Pancreas (tissue), 10 donors: ENCODE results near the gene CYSLTR2. TPM values are rescaled to one million over a fixed set of nuclear protein-coding genes. Genes with fewer than 3 reads are reported as not detected.

Experiments
- ATAC-seq, 4 donors: fragments of 200-7000 bp; cut with Tn5 transposase; one replicate each; pipeline versions ENCODE4 v1.8.0 to v1.9.1; 2020; ENCODE audit warnings: mild to moderate bottlenecking in 4 of 4, moderate library complexity in 4 of 4
- DNase-seq, 6 donors: peaks; one replicate each; pipeline ENCODE4 v3.0.0-alpha.2; 2020
- FAIRE-seq: peaks from 2 replicates; lab custom pipeline; 2012; peaks lifted over from hg19 to GRCh38; lab: Jason Lieb, UNC
- H3K27ac ChIP-seq, 4 donors: fragments of 200-600 bp; sonication (generic); 1 replicate in 3 of 4; 2 replicates in 1 of 4; pipeline versions ENCODE4 v1.5.0 to v1.8.0; 2020
- H3K27me3 ChIP-seq, 4 donors: fragments of 200-600 bp; one replicate each; pipeline ENCODE4 v1.8.0; 2021
- H3K36me3 ChIP-seq, 3 donors: fragments of 200-600 bp; sonication (generic) in 1 of 3; one replicate each; pipeline versions ENCODE4 v1.5.0 to v1.8.0; 2020 to 2021
- H3K4me1 ChIP-seq, 3 donors: fragments of 200-600 bp; one replicate each; pipeline ENCODE4 v1.8.0; 2021
- H3K4me3 ChIP-seq, 4 donors: fragments of 200-600 bp; sonication (generic) in 2 of 4; one replicate each; pipeline versions ENCODE4 v1.5.0 to v1.8.0; 2020 to 2021
- H3K9me3 ChIP-seq, 4 donors: fragments of 200-600 bp; one replicate each; pipeline ENCODE4 v1.8.0; 2021
- CTCF ChIP-seq, 4 donors: fragments of 200-600 bp; sonication (generic) in 3 of 4; IDR thresholded peaks; one replicate each; pipeline versions ENCODE4 v1.5.0 to v1.8.0; 2021; ENCODE audit warnings: antibody characterized with exemption in 4 of 4
- WGBS, 2 donors: extraction: QIAGEN DNeasy Blood & Tissue Kit; methylation state at CpG; one replicate each; pipeline ENCODE4 v1.1.7; 2013; 5-methylcytosine and 5-hydroxymethylcytosine counted together
- intact Hi-C, 3 donors: fragments of 100-400 bp; cut with DNase I; formaldehyde crosslinking; loops; one replicate each; pipeline versions ENCODE4 v1.11.1 to v1.14.2; 2022
- polyA plus RNA-seq, 2 donors: library from polyadenylated mRNA; stranded (reverse); fragments of 200-250 nt; gene quantifications; one replicate each; pipeline ENCODE4 v1.2.3, GENCODE V29; 2013
- total RNA-seq, 6 donors: library from RNA; stranded (reverse); fragmentation: NEBNext Ultra II Directional in 4 of 6; extraction: Animal tissue kit (Norgen Biotek cat#: 25700) in 4 of 6; gene quantifications; one replicate each; pipeline versions ENCODE4 v1.2.1 to v1.2.4, GENCODE V29; 2021 to 2023
- donor health status: healthy with polysubstance abuse.
- donor health status: DM: no; HTN: no; CAD: no; lungs with moderate emphysema.
- donor health status: DM: no; HTN: no; CAD: no.
- donor health status: control.
- donor health status: control.
- donor health status: Bipolar disorder and iron deficiency.
- donor health status: DM: yes; HTN: yes; CAD: no.
- donor health status: DM: no; HTN: no; CAD: no.
- donor health status: DM: no; HTN: no; CAD: no.
- donor health status: DM: yes; HTN: yes; CAD: no.

Gene CYSLTR2
- total and polyA plus RNA-seq, 8 donors = 0.06 to 0.43 (median 0.17) TPM; not detected in 2

DNA sequence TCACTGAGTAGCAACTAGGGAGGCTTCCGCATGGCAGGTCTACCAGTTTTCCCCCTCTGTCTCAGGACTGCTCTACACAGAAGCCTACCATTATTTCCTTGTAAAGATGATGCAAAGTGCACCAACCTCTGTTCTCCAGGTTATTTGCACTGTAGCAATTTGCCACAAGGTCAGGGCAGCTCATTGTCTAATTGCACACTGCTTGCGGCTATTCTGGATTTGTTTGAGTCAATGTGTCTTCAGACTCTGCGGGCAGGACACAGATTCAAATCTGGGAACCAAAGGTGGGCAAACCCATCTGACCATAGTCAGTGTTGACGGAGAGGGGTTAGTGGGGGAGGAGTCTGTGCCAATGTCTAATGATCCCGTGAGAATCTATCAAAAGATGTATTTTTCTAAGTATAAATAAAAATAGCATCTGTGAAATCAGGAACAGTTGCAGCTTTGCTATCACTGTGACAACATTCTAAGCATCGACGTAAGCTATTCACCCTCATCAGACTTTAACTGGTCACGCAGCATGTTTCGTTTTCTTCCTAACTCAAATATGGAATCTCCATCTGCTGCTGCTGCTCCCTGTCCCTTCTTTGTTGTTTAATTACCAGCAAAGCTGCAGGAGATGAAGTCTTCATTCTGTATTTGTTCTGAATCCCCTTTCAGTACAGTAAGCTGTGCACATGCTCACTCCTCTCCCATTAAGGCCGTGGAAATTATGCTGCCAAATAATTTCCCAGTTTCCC lies 26.4 kb downstream of the CYSLTR2 start:
- H3K36me3 ChIP-seq = no peaks in the 10 kb centered on the region
- no peak overlapping the region for H3K27ac ChIP-seq
- FAIRE-seq (no peak), ATAC-seq (no peak), DNase-seq (no peak)
- H3K9me3 ChIP-seq = no peaks in the 10 kb centered on the region
- no peak for TF ChIP-seq CTCF (IDR thresholded peaks at IDR 0.05)
- H3K4me1 ChIP-seq = no peaks in the 10 kb centered on the region
- WGBS, 2 donors = 79 to 83% methylated on average over 10 of the region's 10 CpGs
- intact Hi-C loops = no loop called here
- H3K4me3 ChIP-seq = no peak overlapping the region
- H3K27me3 ChIP-seq = no peaks in the 10 kb centered on the region

GRCh38 chr13:48680756-48681392 lies 27.1 kb downstream of the CYSLTR2 start:
- FAIRE-seq (no peak), ATAC-seq (no peak)

GRCh38 chr13:48681905-48682304 lies 28.2 kb downstream of the CYSLTR2 start:
- WGBS, 2 donors = 50 to 61% methylated on average over 1 of the region's 1 CpG
- no peak for ATAC-seq
- no peak for FAIRE-seq
- H3K4me3 ChIP-seq = no peak overlapping the region
- no peaks in the 10 kb centered on the region for H3K36me3 ChIP-seq
- H3K4me1 ChIP-seq = no peaks in the 10 kb centered on the region
- TF ChIP-seq CTCF (IDR thresholded peaks at IDR 0.05) = no peak
- no peak for DNase-seq
- intact Hi-C loops = no loop called here
- H3K9me3 ChIP-seq = no peaks in the 10 kb centered on the region
- H3K27me3 ChIP-seq = no peaks in the 10 kb centered on the region
- no peak overlapping the region for H3K27ac ChIP-seq

More at GRCh38 chr13:48680756-48681392, 27.1 kb downstream of the CYSLTR2 start:
- intact Hi-C loops = no loop called here
- Histone ChIP-seq H3K9me3 (no peaks in the 10 kb centered on the region), H3K27me3 (no peaks in the 10 kb centered on the region), H3K4me1 (no peaks in the 10 kb centered on the region), H3K27ac (no peak overlapping the region), H3K4me3 (no peak overlapping the region), H3K36me3 (no peaks in the 10 kb centered on the region)
- TF ChIP-seq CTCF (IDR thresholded peaks at IDR 0.05) = no peak
- WGBS, 2 donors = 70 to 82% methylated on average over 6 of the region's 6 CpGs
- no peak for DNase-seq

DNA sequence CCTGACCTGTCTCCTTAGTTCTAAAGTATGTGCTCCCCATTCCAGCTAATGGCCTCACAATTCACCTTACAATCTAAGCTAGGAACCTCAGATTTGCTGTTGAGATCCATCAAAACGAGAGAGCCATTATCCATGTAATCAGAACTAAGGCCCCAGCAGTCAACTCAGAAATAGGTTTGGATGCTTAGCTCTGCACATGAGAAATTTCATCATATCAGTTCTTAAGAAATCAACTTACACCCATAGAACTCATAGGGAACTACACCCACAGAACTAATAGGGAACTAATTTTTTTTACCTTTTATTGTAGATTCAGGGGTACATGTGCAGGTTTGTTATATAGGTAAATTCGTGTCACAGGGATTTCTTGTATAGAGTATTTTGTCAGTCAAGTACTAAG lies 28.7 kb downstream of the CYSLTR2 start:
- H3K36me3 ChIP-seq = no peaks in the 10 kb centered on the region
- ATAC-seq = no peak
- H3K4me3 ChIP-seq = no peak overlapping the region
- intact Hi-C loops = no loop called here
- no peaks in the 10 kb centered on the region for H3K27me3 ChIP-seq
- 44 to 63% methylated on average over 2 of the region's 2 CpGs for WGBS, 2 donors
- H3K9me3 ChIP-seq = no peaks in the 10 kb centered on the region
- no peak for TF ChIP-seq CTCF (IDR thresholded peaks at IDR 0.05)
- no peaks in the 10 kb centered on the region for H3K4me1 ChIP-seq
- FAIRE-seq = no peak
- H3K27ac ChIP-seq = no peak overlapping the region
- no peak for DNase-seq
